ENCODE data around the gene ASPN. TPM values are rescaled to one million over a fixed set of nuclear protein-coding genes. Genes with fewer than 3 reads are reported as not detected.

ASPN gene
- total and polyA plus RNA-seq, 2 experiments from 2014 or later, result 5.3 to 6.3 TPM

- H3K36me3 ChIP-seq (ENCODE audit: low read depth), result no peaks in the 10 kb centered on the region
- no peaks in the 10 kb centered on the region for H3K79me2 ChIP-seq (ENCODE audit: insufficient read depth)
- WGBS, 2 experiments (ENCODE audit: low coverage in 1 of 2, low lambda C conversion rate in 2 of 2, missing lambda C conversion rate in 2 of 2), result 57 to 59% methylated on average over 9 of the region's 9 CpGs
- H4K20me1 ChIP-seq (ENCODE audit: insufficient read depth), result no peaks in the 10 kb centered on the region
- H3K27ac ChIP-seq, result no peak overlapping the region
- no peak overlapping the region for H3K4me2 ChIP-seq (ENCODE audit: unreplicated experiment)
- H2AFZ ChIP-seq, result no peak overlapping the region
- peaks cover 21% of the 10 kb centered on the region; the same call in 1 of the 2 replicates for H3F3A ChIP-seq (ENCODE audit: insufficient read depth)
- H3K9ac ChIP-seq, result no peak overlapping the region
- TF ChIP-seq EZH2 (IDR thresholded peaks at IDR 0.05; ENCODE audit: insufficient read depth, poor library complexity, severe bottlenecking) (no peak), EZH2phosphoT487 (IDR thresholded peaks at IDR 0.05; ENCODE audit: insufficient read depth, low read depth) (no peak)
- H3K4me1 ChIP-seq (ENCODE audit: insufficient read depth), result peaks cover 33% of the 10 kb centered on the region
- H3K9me3 ChIP-seq (ENCODE audit: low read depth), result no peaks in the 10 kb centered on the region
- no peak overlapping the region for H3K4me3 ChIP-seq
- no peaks in the 10 kb centered on the region for H3K27me3 ChIP-seq (replicated peaks; ENCODE audit: insufficient read depth)
- DNase-seq, result no peak
- in situ Hi-C loops (cut with MboI), result no loop called here
- no peaks in the 10 kb centered on the region for H3K9me2 ChIP-seq (ENCODE audit: insufficient read depth)
Measured at GRCh38 chr9:92493749-92494387, 11.6 kb upstream of the ASPN start.

- Histone ChIP-seq H4K20me1 (ENCODE audit: insufficient read depth) (no peaks in the 10 kb centered on the region), H3K4me3 (no peak overlapping the region), H3K27ac (no peak overlapping the region), H3F3A (ENCODE audit: insufficient read depth) (peaks cover 22% of the 10 kb centered on the region; the same call in 1 of the 2 replicates), H3K79me2 (ENCODE audit: insufficient read depth) (no peaks in the 10 kb centered on the region), H3K9ac (no peak overlapping the region), H3K9me2 (ENCODE audit: insufficient read depth) (no peaks in the 10 kb centered on the region), H2AFZ (no peak overlapping the region), H3K4me2 (ENCODE audit: unreplicated experiment) (no peak overlapping the region), H3K36me3 (ENCODE audit: low read depth) (no peaks in the 10 kb centered on the region), H3K4me1 (ENCODE audit: insufficient read depth) (peaks cover 34% of the 10 kb centered on the region), H3K27me3 (replicated peaks; ENCODE audit: insufficient read depth) (no peaks in the 10 kb centered on the region), H3K9me3 (ENCODE audit: low read depth) (no peaks in the 10 kb centered on the region)
- TF ChIP-seq EZH2 (IDR thresholded peaks at IDR 0.05; ENCODE audit: insufficient read depth, poor library complexity, severe bottlenecking), result no peak
- TF ChIP-seq EZH2phosphoT487 (IDR thresholded peaks at IDR 0.05; ENCODE audit: insufficient read depth, low read depth), result no peak
- DNase-seq, result no peak
- in situ Hi-C loops (cut with MboI), result no loop called here
- 81 to 98% methylated on average over 3 of the region's 3 CpGs for WGBS, 2 experiments (ENCODE audit: low coverage in 1 of 2, low lambda C conversion rate in 2 of 2, missing lambda C conversion rate in 2 of 2)
Measured at GRCh38 chr9:92492781-92493401, 10.6 kb upstream of the ASPN start.

DNA sequence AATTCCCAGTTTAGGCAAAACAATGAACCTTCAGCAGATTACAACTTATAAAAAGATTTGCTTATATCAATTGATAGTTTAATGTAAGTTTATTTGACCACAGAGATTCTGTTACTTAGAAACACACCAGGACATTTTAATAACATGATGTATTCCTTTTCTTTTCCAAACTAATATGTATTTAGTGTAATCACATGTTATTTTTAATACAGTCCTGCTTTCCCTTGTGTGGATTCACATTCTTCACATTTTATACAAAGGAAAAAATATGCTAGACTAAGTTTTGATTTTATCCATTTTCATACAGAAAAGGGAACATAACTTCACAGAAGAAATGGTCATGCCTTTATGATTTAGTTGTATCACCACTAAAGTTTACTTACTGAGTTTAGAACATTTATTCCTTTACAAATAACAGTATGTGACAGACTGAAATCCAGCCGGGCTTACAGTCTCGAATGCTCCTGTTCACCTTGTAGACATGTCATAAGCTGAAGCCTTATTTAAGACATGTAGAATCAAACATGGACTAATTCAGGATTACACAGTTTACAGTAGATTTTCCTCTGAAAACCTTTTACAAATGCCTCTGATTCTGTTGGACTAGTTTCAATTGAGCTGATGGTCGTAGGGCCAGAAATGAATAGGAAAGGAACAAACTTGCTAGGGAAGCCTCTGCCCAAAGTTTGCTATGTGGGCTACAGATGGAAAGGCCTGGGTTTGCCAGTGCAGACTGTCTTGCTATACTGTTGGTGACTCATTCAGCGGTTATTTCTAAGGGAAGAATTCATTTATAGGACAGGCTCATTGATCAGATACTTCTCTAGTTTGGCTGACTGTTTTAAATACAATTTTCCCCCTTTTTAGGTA, 6.6 kb upstream of the ASPN start:
- Histone ChIP-seq H3K9me2 (ENCODE audit: insufficient read depth) (no peaks in the 10 kb centered on the region), H3K4me2 (ENCODE audit: unreplicated experiment) (no peak overlapping the region), H3K27me3 (replicated peaks; ENCODE audit: insufficient read depth) (no peaks in the 10 kb centered on the region), H3K4me3 (no peak overlapping the region), H3K4me1 (ENCODE audit: insufficient read depth) (peaks cover 18% of the 10 kb centered on the region), H3K27ac (no peak overlapping the region), H3K9ac (0 out of 2 replicates have a peak overlapping the region, but pooled peaks have one; percentile 3), H4K20me1 (ENCODE audit: insufficient read depth) (no peaks in the 10 kb centered on the region), H3F3A (ENCODE audit: insufficient read depth) (peaks cover 12% of the 10 kb centered on the region; the same call in 1 of the 2 replicates), H3K79me2 (ENCODE audit: insufficient read depth) (no peaks in the 10 kb centered on the region), H2AFZ (peak overlapping the region; percentile 55; the same call in 1 of the 2 replicates), H3K9me3 (ENCODE audit: low read depth) (no peaks in the 10 kb centered on the region), H3K36me3 (ENCODE audit: low read depth) (no peaks in the 10 kb centered on the region)
- in situ Hi-C loops (cut with MboI), result no loop called here
- DNase-seq, result peak; percentile 78
- 15 to 27% methylated on average over 4 of the region's 4 CpGs for WGBS, 2 experiments (ENCODE audit: low coverage in 1 of 2, low lambda C conversion rate in 2 of 2, missing lambda C conversion rate in 2 of 2)
- no peak for TF ChIP-seq EZH2 (IDR thresholded peaks at IDR 0.05; ENCODE audit: insufficient read depth, poor library complexity, severe bottlenecking)
- no peak for TF ChIP-seq EZH2phosphoT487 (IDR thresholded peaks at IDR 0.05; ENCODE audit: insufficient read depth, low read depth)

DNA sequence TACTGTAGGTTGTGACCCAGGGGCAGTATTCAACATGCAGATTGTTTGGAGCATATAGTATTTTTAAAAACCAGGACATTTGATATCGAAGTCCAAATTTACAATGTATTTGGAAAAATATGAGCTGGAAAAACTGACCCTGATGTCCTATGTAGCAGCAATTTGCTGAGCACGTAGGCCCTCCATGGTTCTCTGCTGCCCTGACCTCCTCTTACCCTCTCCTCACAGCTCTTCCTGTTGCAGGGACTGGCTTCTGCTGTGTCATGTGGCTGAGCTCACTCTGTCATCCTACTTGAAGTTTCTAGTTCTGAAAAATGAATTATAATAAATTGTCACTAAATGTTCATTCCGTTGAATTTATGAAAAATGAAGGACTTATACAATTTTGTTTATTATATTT, 4.1 kb upstream of the ASPN start:
- TF ChIP-seq EZH2phosphoT487 (IDR thresholded peaks at IDR 0.05; ENCODE audit: insufficient read depth, low read depth) (no peak), EZH2 (IDR thresholded peaks at IDR 0.05; ENCODE audit: insufficient read depth, poor library complexity, severe bottlenecking) (no peak)
- Histone ChIP-seq H2AFZ (no peak overlapping the region), H4K20me1 (ENCODE audit: insufficient read depth) (no peaks in the 10 kb centered on the region), H3K27me3 (replicated peaks; ENCODE audit: insufficient read depth) (no peaks in the 10 kb centered on the region), H3K9me3 (ENCODE audit: low read depth) (no peaks in the 10 kb centered on the region), H3K4me2 (ENCODE audit: unreplicated experiment) (no peak overlapping the region), H3K36me3 (ENCODE audit: low read depth) (no peaks in the 10 kb centered on the region), H3K4me3 (no peak overlapping the region), H3K9ac (no peak overlapping the region), H3F3A (ENCODE audit: insufficient read depth) (peaks cover 26% of the 10 kb centered on the region), H3K27ac (no peak overlapping the region), H3K9me2 (ENCODE audit: insufficient read depth) (no peaks in the 10 kb centered on the region), H3K79me2 (ENCODE audit: insufficient read depth) (no peaks in the 10 kb centered on the region), H3K4me1 (ENCODE audit: insufficient read depth) (peaks cover 40% of the 10 kb centered on the region)
- WGBS, 2 experiments (ENCODE audit: low coverage in 1 of 2, low lambda C conversion rate in 2 of 2, missing lambda C conversion rate in 2 of 2), result 95 to 96% methylated on average over 3 of the region's 3 CpGs
- in situ Hi-C loops (cut with MboI), result no loop called here
- no peak for DNase-seq

All from GM23248 (cell line).